ENCODE results near the gene ZFAND6.

ZFAND6 gene

GRCh38 chr15:80162059-80162554, 102.6 kb downstream of the ZFAND6 start:
- H3K4me3 ChIP-seq (ENCODE audit: control insufficient read depth, low read depth, low read length) = no peak overlapping the region
- no peak for TF ChIP-seq CTCF (IDR thresholded peaks at IDR 0.05; ENCODE audit: control insufficient read depth, insufficient read depth, low read depth, low read length, missing control alignments)
- no peak for DNase-seq (ENCODE audit: low read depth)

- H3K4me3 ChIP-seq (ENCODE audit: control insufficient read depth, low read depth, low read length) = no peak overlapping the region
- no peak for DNase-seq (ENCODE audit: low read depth)
- no peak for TF ChIP-seq CTCF (IDR thresholded peaks at IDR 0.05; ENCODE audit: control insufficient read depth, insufficient read depth, low read depth, low read length, missing control alignments)
These were observed 103.7 kb downstream of the ZFAND6 start for GRCh38 chr15:80163217-80163616.

GRCh38 chr15:80163897-80164296, 104.4 kb downstream of the ZFAND6 start:
- no peak overlapping the region for H3K4me3 ChIP-seq (ENCODE audit: control insufficient read depth, low read depth, low read length)
- no peak for TF ChIP-seq CTCF (IDR thresholded peaks at IDR 0.05; ENCODE audit: control insufficient read depth, insufficient read depth, low read depth, low read length, missing control alignments)
- DNase-seq (ENCODE audit: low read depth) = no peak

GRCh38 chr15:80167936-80168335, 108.5 kb downstream of the ZFAND6 start:
- no peak overlapping the region for H3K4me3 ChIP-seq (ENCODE audit: control insufficient read depth, low read depth, low read length)
- no peak for TF ChIP-seq CTCF (IDR thresholded peaks at IDR 0.05; ENCODE audit: control insufficient read depth, insufficient read depth, low read depth, low read length, missing control alignments)
- no peak for DNase-seq (ENCODE audit: low read depth)

GRCh38 chr15:80168421-80168820, 108.9 kb downstream of the ZFAND6 start:
- H3K4me3 ChIP-seq (ENCODE audit: control insufficient read depth, low read depth, low read length) = no peak overlapping the region
- TF ChIP-seq CTCF (IDR thresholded peaks at IDR 0.05; ENCODE audit: control insufficient read depth, insufficient read depth, low read depth, low read length, missing control alignments) = no peak
- DNase-seq (ENCODE audit: low read depth) = no peak

- no peak for TF ChIP-seq CTCF (IDR thresholded peaks at IDR 0.05; ENCODE audit: control insufficient read depth, insufficient read depth, low read depth, low read length, missing control alignments)
- no peak overlapping the region for H3K4me3 ChIP-seq (ENCODE audit: control insufficient read depth, low read depth, low read length)
- DNase-seq (ENCODE audit: low read depth) = no peak
These were observed 110.4 kb downstream of the ZFAND6 start for GRCh38 chr15:80169768-80170357.

Measured in AG09309 (cell line).